SK-N-SH (cell line): ENCODE results near the gene SOS2. TPM values are rescaled to one million over a fixed set of nuclear protein-coding genes. Genes with fewer than 3 reads are reported as not detected.

Experiments used
- CTCF ChIA-PET: fragments of 300-600, 350-600 bp; formaldehyde crosslinking; extraction: SDS; loops from one replicate; lab custom pipeline; 2021; lab: Yijun Ruan, JAX
- POLR2A ChIA-PET: fragments of 350-600 bp; sonication (Branson Sonifier 250); formaldehyde crosslinking; extraction: SDS; loops from one replicate; lab custom pipeline; 2020; ENCODE audit warnings: antibody characterized with exemption, inconsistent platforms; lab: Yijun Ruan, JAX
- DNase-seq: peaks from one replicate; pipeline ENCODE4 v3.0.0; 2012
- H2AFZ ChIP-seq: fragments of 200-600 bp; sonication (generic); 2 replicates; pipeline ENCODE4 v1.8.1; 2016; ENCODE audit warnings: antibody characterized with exemption, mild to moderate bottlenecking, low read depth
- H3F3A ChIP-seq: fragments of 200-600 bp; sonication (generic); replicated peaks from 2 replicates; pipeline ENCODE3; 2016; ENCODE audit warnings: antibody characterized with exemption, mild to moderate bottlenecking; ENCODE audit not compliant: insufficient read depth
- H3K27ac ChIP-seq, 2 experiments: fragments of 200-500 bp in 1 of 2; fragments of 200-600 bp in 1 of 2; sonication (Bioruptor generic) in 1 of 2; sonication (generic), shearing (Covaris generic) in 1 of 2; 2 replicates each; pipeline versions ENCODE4 v1.5.1 to v1.6.1; 2014 to 2016; ENCODE audit warnings: low read depth in 2 of 2, inconsistent platforms in 1 of 2, low read length in 1 of 2, mild to moderate bottlenecking in 1 of 2, mixed read lengths in 1 of 2
- H3K27me3 ChIP-seq: fragments of 200-600 bp; sonication (generic), shearing (Covaris generic); 2 replicates; pipeline ENCODE4 v1.6.1; 2016; ENCODE audit warnings: mixed run types; ENCODE audit not compliant: insufficient read depth
- H3K36me3 ChIP-seq, 2 experiments: fragments of 200-500 bp in 1 of 2; fragments of 200-600 bp in 1 of 2; sonication (Bioruptor generic) in 1 of 2; sonication (generic) in 1 of 2; replicated peaks in 1 of 2; 2 replicates each; pipeline versions ENCODE3 to v1.5.1; 2014 to 2016; ENCODE audit warnings: low read length in 1 of 2, mild to moderate bottlenecking in 1 of 2; ENCODE audit not compliant: insufficient read depth in 2 of 2, control insufficient read depth in 1 of 2
- H3K4me1 ChIP-seq, 2 experiments: fragments of 200-500 bp in 1 of 2; fragments of 200-600 bp in 1 of 2; sonication (Bioruptor generic) in 1 of 2; sonication (generic), shearing (Covaris generic) in 1 of 2; 2 replicates each; pipeline versions ENCODE4 v1.5.1 to v1.6.1; 2014 to 2016; ENCODE audit warnings: low read depth in 1 of 2, low read length in 1 of 2, mixed run types in 1 of 2; ENCODE audit not compliant: insufficient read depth in 2 of 2, control insufficient read depth in 1 of 2
- H3K4me2 ChIP-seq: fragments of 200-600 bp; sonication (generic), shearing (Covaris generic); 2 replicates; pipeline ENCODE4 v1.6.1; 2017; ENCODE audit warnings: mixed run types
- H3K4me3 ChIP-seq, 2 experiments: fragments of 200-500 bp in 1 of 2; fragments of 200-600 bp in 1 of 2; sonication (Bioruptor generic) in 1 of 2; sonication (generic), shearing (Covaris generic) in 1 of 2; 2 replicates each; pipeline versions ENCODE4 v1.5.1 to v1.8.1; 2014 to 2016; ENCODE audit warnings: low read depth in 2 of 2, inconsistent platforms in 1 of 2, low read length in 1 of 2, mild to moderate bottlenecking in 1 of 2, mixed read lengths in 1 of 2, moderate library complexity in 1 of 2
- H3K79me2 ChIP-seq: fragments of 200-600 bp; sonication (generic); 2 replicates; pipeline ENCODE4 v1.8.1; 2017; ENCODE audit warnings: mild to moderate bottlenecking; ENCODE audit not compliant: insufficient read depth
- H3K9ac ChIP-seq: fragments of 200-600 bp; sonication (generic); 2 replicates; pipeline ENCODE4 v1.6.1; 2017; ENCODE audit warnings: mixed run types
- H3K9me2 ChIP-seq: fragments of 200-600 bp; sonication (generic); 2 replicates; pipeline ENCODE4 v1.6.1; 2017; ENCODE audit warnings: mixed run types
- H3K9me3 ChIP-seq: fragments of 200-600 bp; sonication (generic); 2 replicates; pipeline ENCODE4 v1.6.1; 2017; ENCODE audit warnings: mixed run types, mild to moderate bottlenecking, moderate library complexity
- H4K20me1 ChIP-seq: fragments of 200-600 bp; sonication (generic); 2 replicates; pipeline ENCODE4 v1.6.1; 2017; ENCODE audit warnings: mild to moderate bottlenecking, mixed run types; ENCODE audit not compliant: insufficient read depth
- CHD2 ChIP-seq: fragments of 150-350 bp; IDR thresholded peaks from 2 replicates; pipeline ENCODE4 v1.6.1; 2018; ENCODE audit warnings: low read length; ENCODE audit not compliant: partially characterized antibody
- ELF1 ChIP-seq: IDR thresholded peaks from 2 replicates; pipeline ENCODE4 v1.4.0; 2012
- GATA2 ChIP-seq: sonication (generic); formaldehyde crosslinking; IDR thresholded peaks from 2 replicates; pipeline ENCODE4 v1.5.0; 2020; ENCODE audit warnings: mild to moderate bottlenecking, missing genetic modification reagents
- JUND ChIP-seq: IDR thresholded peaks from 2 replicates; pipeline ENCODE4 v1.4.0; 2012
- MEF2A ChIP-seq: IDR thresholded peaks from 2 replicates; pipeline ENCODE4 v1.4.0; 2012; ENCODE audit warnings: low read depth, borderline replicate concordance
- NFIC ChIP-seq: IDR thresholded peaks from 2 replicates; pipeline ENCODE4 v1.4.0; 2012; ENCODE audit warnings: borderline replicate concordance
- POLR2AphosphoS5 ChIP-seq: IDR thresholded peaks from 2 replicates; pipeline ENCODE4 v1.6.1; 2012; ENCODE audit warnings: low read depth, low read length
- RAD21 ChIP-seq: IDR thresholded peaks from 2 replicates; pipeline ENCODE4 v1.6.1; 2012; ENCODE audit warnings: mild to moderate bottlenecking, low read length
- RFX5 ChIP-seq: IDR thresholded peaks from 2 replicates; pipeline ENCODE4 v1.6.1; 2012; ENCODE audit warnings: mild to moderate bottlenecking, improper control_type of control experiment, low read length
- RXRA ChIP-seq: IDR thresholded peaks from 2 replicates; pipeline ENCODE4 v1.4.0; 2012; ENCODE audit warnings: low read depth, mild to moderate bottlenecking, borderline replicate concordance
- SIN3A ChIP-seq: IDR thresholded peaks from 2 replicates; pipeline ENCODE4 v1.6.1; 2012; ENCODE audit warnings: low read depth, mild to moderate bottlenecking, low read length, moderate library complexity, borderline replicate concordance
- TEAD4 ChIP-seq: IDR thresholded peaks from 2 replicates; pipeline ENCODE4 v1.4.0; 2012; ENCODE audit warnings: mild to moderate bottlenecking, borderline replicate concordance; ENCODE audit not compliant: insufficient read depth
- YY1 ChIP-seq: IDR thresholded peaks from 2 replicates; pipeline ENCODE4 v1.4.0; 2012; ENCODE audit warnings: low read depth, mild to moderate bottlenecking
- WGBS: methylation state at CpG from one replicate; pipeline ENCODE4 v1.1.6; 2017; ENCODE audit warnings: low lambda C conversion rate; 5-methylcytosine and 5-hydroxymethylcytosine counted together
- polyA plus RNA-seq, 3 experiments: library from polyadenylated mRNA; depleted of rRNA; stranded (reverse); fragments of >200 nt; gene quantifications; 2 replicates each; pipeline ENCODE4 v1.2.3, GENCODE V29; 2012
- TF ChIP-seq, protein P1 (sequence below): IDR thresholded peaks from 2 replicates; pipeline ENCODE4 v1.4.0; 2012; ENCODE audit warnings: low read depth, borderline replicate concordance
- TF ChIP-seq, protein P2 (sequence below): fragments of 150-350 bp; IDR thresholded peaks from 2 replicates; pipeline ENCODE4 v1.6.1; 2016; ENCODE audit warnings: mild to moderate bottlenecking, low read depth, low read length

The SOS2 gene
- polyA plus RNA-seq, 1 of the 3 experiments (the other 2 are of a cell fraction): 6.2 TPM

DNA sequence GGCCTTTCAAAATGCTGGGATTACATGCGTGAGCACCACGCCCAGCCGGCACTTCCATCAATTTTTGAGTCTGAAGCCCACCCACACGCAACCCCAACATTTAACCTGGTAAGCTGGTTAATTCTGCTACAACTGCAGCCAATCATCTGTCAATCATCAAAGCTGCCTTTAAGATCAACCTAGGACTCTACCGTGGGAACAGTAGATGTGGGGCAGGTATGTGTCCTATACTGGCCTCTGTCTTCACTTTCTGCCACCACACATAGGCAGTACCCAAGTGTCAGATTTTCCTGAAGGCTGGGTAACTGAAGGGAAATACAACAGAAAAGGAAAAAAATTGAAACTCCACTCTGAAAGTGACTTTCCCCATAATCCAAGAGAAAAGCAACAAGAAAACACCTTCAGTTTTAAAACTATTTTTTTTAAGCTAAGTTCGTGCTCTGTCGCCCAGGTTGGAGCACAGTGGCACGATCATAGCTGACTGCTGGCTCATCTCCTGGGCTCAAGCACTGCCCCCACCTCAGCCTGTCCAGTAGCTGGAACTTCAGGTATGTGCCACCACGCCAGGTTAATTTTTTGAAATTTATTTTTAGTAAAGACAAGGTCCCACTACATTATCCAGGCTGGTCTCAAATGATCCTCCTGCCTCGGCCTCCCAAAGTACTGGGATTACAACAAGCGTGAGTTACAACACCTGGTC, 137.2 kb downstream of the SOS2 start (continued):
- TF ChIP-seq, protein P1, sequence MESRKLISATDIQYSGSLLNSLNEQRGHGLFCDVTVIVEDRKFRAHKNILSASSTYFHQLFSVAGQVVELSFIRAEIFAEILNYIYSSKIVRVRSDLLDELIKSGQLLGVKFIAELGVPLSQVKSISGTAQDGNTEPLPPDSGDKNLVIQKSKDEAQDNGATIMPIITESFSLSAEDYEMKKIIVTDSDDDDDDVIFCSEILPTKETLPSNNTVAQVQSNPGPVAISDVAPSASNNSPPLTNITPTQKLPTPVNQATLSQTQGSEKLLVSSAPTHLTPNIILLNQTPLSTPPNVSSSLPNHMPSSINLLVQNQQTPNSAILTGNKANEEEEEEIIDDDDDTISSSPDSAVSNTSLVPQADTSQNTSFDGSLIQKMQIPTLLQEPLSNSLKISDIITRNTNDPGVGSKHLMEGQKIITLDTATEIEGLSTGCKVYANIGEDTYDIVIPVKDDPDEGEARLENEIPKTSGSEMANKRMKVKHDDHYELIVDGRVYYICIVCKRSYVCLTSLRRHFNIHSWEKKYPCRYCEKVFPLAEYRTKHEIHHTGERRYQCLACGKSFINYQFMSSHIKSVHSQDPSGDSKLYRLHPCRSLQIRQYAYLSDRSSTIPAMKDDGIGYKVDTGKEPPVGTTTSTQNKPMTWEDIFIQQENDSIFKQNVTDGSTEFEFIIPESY: no peak
- TF ChIP-seq GATA2 (CRISPR knock-in tag): no peak
- TF ChIP-seq MEF2A: no peak
- no peak for TF ChIP-seq ELF1
- TF ChIP-seq YY1: no peak
- TF ChIP-seq RFX5: no peak
- no peak for TF ChIP-seq POLR2AphosphoS5
- TF ChIP-seq, all 33 proteins: peak for 0

DNA sequence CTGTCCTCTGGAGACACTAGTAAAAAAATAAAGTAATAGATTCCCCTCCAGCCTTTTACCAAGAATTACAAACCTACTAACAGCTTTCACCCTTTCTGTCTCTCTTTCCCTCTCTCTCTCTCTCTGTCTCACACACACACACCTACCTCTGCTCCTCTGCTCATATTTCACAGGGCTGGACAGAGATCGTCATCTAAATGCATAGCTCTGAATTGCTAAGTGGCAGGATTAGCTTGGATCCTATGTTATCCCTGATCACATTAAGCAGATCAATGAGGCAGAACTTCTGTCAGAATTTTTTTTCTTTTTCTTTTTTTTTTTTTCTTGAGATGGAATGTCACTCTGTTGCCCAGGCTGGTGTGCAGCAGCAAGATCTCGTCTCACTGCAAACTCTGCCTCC, 137.9 kb downstream of the SOS2 start:
- CTCF ChIA-PET: interaction anchor here (1.0 to 1.8 kb wide), 5 partner anchors 10 to 240 kb away, joined by 3 to 6 read pairs (median 5); no protein-coding TSS in a partner anchor
- Histone ChIP-seq H3K36me3 (no peaks in the 10 kb centered on the region), H3K9me2 (no peaks in the 10 kb centered on the region), H3K9me3 (no peaks in the 10 kb centered on the region), H3K27me3 (no peaks in the 10 kb centered on the region), H3K4me2 (no peak overlapping the region), H3K4me3 (no peak overlapping the region), H3K27ac (no peak overlapping the region), H3F3A (peaks cover 5% of the 10 kb centered on the region), H3K9ac (no peak overlapping the region), H3K79me2 (no peaks in the 10 kb centered on the region), H2AFZ (no peak overlapping the region), H3K4me1 (no peaks in the 10 kb centered on the region), H4K20me1 (no peaks in the 10 kb centered on the region)
- POLR2A ChIA-PET: no interaction called here
- TF ChIP-seq, protein P2, sequence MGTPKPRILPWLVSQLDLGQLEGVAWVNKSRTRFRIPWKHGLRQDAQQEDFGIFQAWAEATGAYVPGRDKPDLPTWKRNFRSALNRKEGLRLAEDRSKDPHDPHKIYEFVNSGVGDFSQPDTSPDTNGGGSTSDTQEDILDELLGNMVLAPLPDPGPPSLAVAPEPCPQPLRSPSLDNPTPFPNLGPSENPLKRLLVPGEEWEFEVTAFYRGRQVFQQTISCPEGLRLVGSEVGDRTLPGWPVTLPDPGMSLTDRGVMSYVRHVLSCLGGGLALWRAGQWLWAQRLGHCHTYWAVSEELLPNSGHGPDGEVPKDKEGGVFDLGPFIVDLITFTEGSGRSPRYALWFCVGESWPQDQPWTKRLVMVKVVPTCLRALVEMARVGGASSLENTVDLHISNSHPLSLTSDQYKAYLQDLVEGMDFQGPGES: no peak
- TF ChIP-seq NFIC (no peak), RXRA (no peak), CHD2 (no peak), SIN3A (no peak), TEAD4 (no peak), RAD21 (no peak), JUND (no peak)
- TF ChIP-seq, protein P1: no peak
- DNase-seq: no peak
- 96% methylated on average over 1 of the region's 2 CpGs for WGBS
